ENCODE data around the gene OTOA. TPM values are rescaled to one million over a fixed set of nuclear protein-coding genes. Genes with fewer than 3 reads are reported as not detected.

The OTOA gene
- polyA plus RNA-seq, 2 of the 4 experiments (the other 2 are of a cell fraction), result 0.05 TPM; not detected in 1

- Histone ChIP-seq H3K9me3 (no peaks in the 10 kb centered on the region), H3K4me1 (no peaks in the 10 kb centered on the region), H3K27ac (no peak overlapping the region), H3K4me2 (no peak overlapping the region), H3K4me3 (no peak overlapping the region)
- ATAC-seq (no peak), FAIRE-seq (no peak), DNase-seq (ENCODE audit: low read depth in 1 of 2, low spot score in 1 of 2) (no peak)
- WGBS (ENCODE audit: missing lambda C conversion rate), result 61% methylated on average over 7 of the region's 7 CpGs
- ChIA-PET POLR2A (no interaction called here), CTCF (interaction anchor here (0.6 to 0.9 kb wide), 2 partner anchors 14 to 228 kb away, joined by 3 read pairs; no protein-coding TSS in a partner anchor)
- TF ChIP-seq EHF (CRISPR knock-in tag; IDR thresholded peaks at IDR 0.05) (no peak), NFE2L2 (conservative IDR thresholded peaks at IDR 0.05; ENCODE audit: low read length) (no peak), ESRRA (IDR thresholded peaks at IDR 0.05; ENCODE audit: borderline replicate concordance, low read length) (no peak), POLR2A (IDR thresholded peaks at IDR 0.05; ENCODE audit: low read length) (no peak), HEYL (CRISPR knock-in tag; IDR thresholded peaks at IDR 0.05) (no peak), ZC3H11A (IDR thresholded peaks at IDR 0.05) (no peak), BHLHE40 (IDR thresholded peaks at IDR 0.05; ENCODE audit: low read depth, low read length) (no peak), MAX (IDR thresholded peaks at IDR 0.05) (no peak), HOXB5 (CRISPR knock-in tag; IDR thresholded peaks at IDR 0.05) (no peak), HOXB13 (CRISPR knock-in tag; IDR thresholded peaks at IDR 0.05; ENCODE audit: low read depth) (no peak), ELK1 (IDR thresholded peaks at IDR 0.05; ENCODE audit: low read depth, low read length) (no peak), MAFK (IDR thresholded peaks at IDR 0.05; ENCODE audit: partially characterized antibody) (no peak), ZFP36 (IDR thresholded peaks at IDR 0.05; ENCODE audit: borderline replicate concordance, partially characterized antibody) (no peak), KDM1A (IDR thresholded peaks at IDR 0.05; ENCODE audit: low read depth) (no peak), MYC (IDR thresholded peaks at IDR 0.05; ENCODE audit: borderline replicate concordance, low read length) (no peak), CHD4 (IDR thresholded peaks at IDR 0.05; ENCODE audit: borderline replicate concordance) (no peak), SMC3 (IDR thresholded peaks at IDR 0.05) (no peak), HMGXB4 (CRISPR knock-in tag; IDR thresholded peaks at IDR 0.05; ENCODE audit: borderline replicate concordance) (no peak), REST (IDR thresholded peaks at IDR 0.05) (no peak)
Measured at GRCh38 chr16:21722771-21723455, 59.1 kb downstream of the OTOA start.

- 15% methylated on average over 2 of the region's 2 CpGs for WGBS (ENCODE audit: missing lambda C conversion rate)
- FAIRE-seq, result no peak
- ChIA-PET POLR2A (no interaction called here), CTCF (interaction anchor here (0.6 kb wide), 1 partner anchor 227 kb away, joined by 3 read pairs; no protein-coding TSS in a partner anchor)
- ATAC-seq, result no peak
- Histone ChIP-seq H3K9me3 (no peaks in the 10 kb centered on the region), H3K4me2 (no peak overlapping the region), H3K4me3 (no peak overlapping the region), H3K4me1 (no peaks in the 10 kb centered on the region), H3K27ac (no peak overlapping the region)
- DNase-seq (ENCODE audit: low read depth in 1 of 2, low spot score in 1 of 2), result no peak
- no peak for TF ChIP-seq HES2 (IDR thresholded peaks at IDR 0.05)
- no peak for TF ChIP-seq TP53 (CRISPR knock-in tag; IDR thresholded peaks at IDR 0.05)
- TF ChIP-seq ZSCAN20 (CRISPR knock-in tag; IDR thresholded peaks at IDR 0.05), result no peak
- no peak for TF ChIP-seq ESRRA (IDR thresholded peaks at IDR 0.05; ENCODE audit: borderline replicate concordance, low read length)
- TF ChIP-seq HOXB13 (CRISPR knock-in tag; IDR thresholded peaks at IDR 0.05; ENCODE audit: low read depth), result no peak
- TF ChIP-seq RFX5 (IDR thresholded peaks at IDR 0.05), result no peak
- no peak for TF ChIP-seq HOXA7 (CRISPR knock-in tag; IDR thresholded peaks at IDR 0.05)
- no peak for TF ChIP-seq CHD2 (IDR thresholded peaks at IDR 0.05; ENCODE audit: low read length, partially characterized antibody)
- TF ChIP-seq SMC3 (IDR thresholded peaks at IDR 0.05), result no peak
- TF ChIP-seq PBX3 (IDR thresholded peaks at IDR 0.05), result no peak
- no peak for TF ChIP-seq HMGXB4 (CRISPR knock-in tag; IDR thresholded peaks at IDR 0.05; ENCODE audit: borderline replicate concordance)
Measured at GRCh38 chr16:21723532-21723931, 59.8 kb downstream of the OTOA start.

Measured in A549 (cell line).